Gastroesophageal sphincter (tissue), 4 donors: Measurements from ENCODE around the gene STK32B. TPM values are rescaled to one million over a fixed set of nuclear protein-coding genes. Genes with fewer than 3 reads are reported as not detected.
"Not testable (repeated sequence)": the region's sequence is repeated elsewhere in the genome, so short reads cannot be mapped to it uniquely, and the experiment has no call there.

Experiments used
- ATAC-seq: fragments of 150-250 bp; one replicate; pipeline ENCODE4 v1.9.1; 2016; ENCODE audit warnings: mild to moderate bottlenecking, moderate library complexity
- H3K27ac ChIP-seq, 4 donors: fragments of 200-600 bp; sonication (generic) in 3 of 4; 1 replicate in 3 of 4; 2 replicates in 1 of 4; pipeline ENCODE4 v1.5.1; 2016 to 2019
- H3K27me3 ChIP-seq: fragments of 200-600 bp; sonication (generic); one replicate; pipeline ENCODE4 v1.5.1; 2019
- H3K36me3 ChIP-seq, 2 donors: fragments of 200-600 bp; sonication (generic); one replicate each; pipeline ENCODE4 v1.5.1; 2019; ENCODE audit warnings: control low read depth in 1 of 2
- H3K4me1 ChIP-seq, 3 donors: fragments of 200-600 bp; sonication (generic); 1 replicate in 2 of 3; 2 replicates in 1 of 3; pipeline ENCODE4 v1.5.1; 2016 to 2019; ENCODE audit warnings: control low read depth in 2 of 3
- H3K4me3 ChIP-seq, 2 donors: fragments of 200-600 bp; sonication (generic); one replicate each; pipeline ENCODE4 v1.5.1; 2019; ENCODE audit warnings: mild to moderate bottlenecking in 1 of 2, moderate library complexity in 1 of 2
- H3K9me3 ChIP-seq, 3 donors: fragments of 200-600 bp; sonication (generic); one replicate each; pipeline ENCODE4 v1.5.1; 2017 to 2019; ENCODE audit warnings: control low read depth in 2 of 3
- CTCF ChIP-seq, 4 experiments: fragments of 200-600 bp in 2 of 4; fragments of 450-650 bp in 2 of 4; sonication (generic) in 1 of 4; IDR thresholded peaks; one replicate each; pipeline ENCODE4 v1.5.1; 2017 to 2019; ENCODE audit warnings: antibody characterized with exemption in 4 of 4, mild to moderate bottlenecking in 2 of 4, moderate library complexity in 2 of 4
- EP300 ChIP-seq: sonication (generic); formaldehyde crosslinking; IDR thresholded peaks from one replicate; pipeline ENCODE4 v1.6.1; 2017; ENCODE audit warnings: antibody characterized with exemption, mild to moderate bottlenecking
- POLR2A ChIP-seq, 2 donors: fragments of 450-650 bp; IDR thresholded peaks; one replicate each; pipeline ENCODE4 v1.6.1; 2017; ENCODE audit warnings: antibody characterized with exemption in 2 of 2, mild to moderate bottlenecking in 2 of 2, moderate library complexity in 1 of 2
- POLR2AphosphoS5 ChIP-seq: sonication (generic); formaldehyde crosslinking; IDR thresholded peaks from one replicate; pipeline ENCODE4 v1.6.1; 2017; ENCODE audit warnings: antibody characterized with exemption
- WGBS, 2 donors: methylation state at CpG; one replicate each; pipeline ENCODE4 v1.1.5; 2018; ENCODE audit warnings: low coverage in 1 of 2; 5-methylcytosine and 5-hydroxymethylcytosine counted together
- total RNA-seq, 4 donors: library from RNA; depleted of rRNA; stranded (reverse); fragments of >200 nt; gene quantifications; one replicate each; pipeline ENCODE4 v1.1.0, GENCODE V29; 2016

STK32B gene
- 1 to 10 TPM; 1.9 to 5.3 (median 2.4) TPM for total RNA-seq

DNA sequence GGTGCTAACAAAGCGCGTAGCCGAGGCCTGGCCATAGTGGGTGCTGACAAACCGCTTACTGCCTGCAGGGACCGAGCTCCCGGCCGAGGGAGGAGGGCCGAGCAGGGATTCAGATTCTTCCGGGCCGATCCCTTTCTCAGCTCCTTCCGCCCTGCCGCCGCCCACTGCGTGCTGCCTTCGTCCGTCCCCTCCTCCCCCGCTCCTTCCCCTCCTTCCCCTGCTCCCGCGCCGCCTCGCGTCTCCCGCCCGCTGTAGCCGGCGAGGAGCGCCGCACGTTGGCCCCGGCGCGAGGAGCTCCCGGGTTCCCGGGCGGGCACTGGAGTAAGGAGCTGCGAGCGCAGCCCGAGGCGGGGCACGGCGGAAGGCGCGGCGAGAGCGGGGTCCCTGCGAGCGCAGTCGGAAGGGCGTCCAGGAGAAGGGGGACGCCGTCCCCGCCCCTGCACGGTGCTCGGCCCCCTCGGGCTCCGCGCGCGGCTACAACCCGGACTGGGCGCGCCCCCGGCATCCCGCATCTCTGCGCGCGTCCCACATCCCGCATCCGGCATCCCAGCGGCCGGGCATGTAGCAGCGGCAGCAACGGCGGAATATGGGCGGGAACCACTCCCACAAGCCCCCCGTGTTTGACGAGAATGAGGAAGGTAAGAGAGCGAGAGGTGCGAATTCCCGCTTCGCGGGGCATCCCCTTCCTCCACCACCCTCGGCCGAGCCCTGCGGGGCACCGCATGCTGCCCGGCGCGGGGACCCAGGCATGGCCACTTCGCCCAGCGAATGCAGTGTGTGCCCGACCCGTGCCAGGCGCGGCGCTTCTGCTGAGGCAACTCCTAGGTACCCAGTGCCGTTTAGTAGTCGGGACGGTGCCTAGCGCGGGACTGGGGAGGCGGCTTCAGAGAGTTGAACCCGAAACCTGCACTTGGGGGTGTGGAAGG lies at the start of gene STK32B:
TSS of gene STK32B (plus strand) at position 203 of the 926 bp plus-strand sequence.
- TF ChIP-seq POLR2A (IDR thresholded peaks at IDR 0.05) (no peak), CTCF (IDR thresholded peaks at IDR 0.05) (peak in 2 of 4 experiments; percentile 4 to 32), POLR2AphosphoS5 (no peak), EP300 (no peak)
- peaks cover 0 to 29% (median 0%) of the 10 kb centered on the region in 3 donors for H3K4me1 ChIP-seq
- ATAC-seq = peak; percentile 78
- WGBS, 2 donors = no CpG with 5 or more reads among the region's 103 CpGs
- no peaks in the 10 kb centered on the region for H3K27me3 ChIP-seq
- no peaks in the 10 kb centered on the region for H3K36me3 ChIP-seq
- H3K4me3 ChIP-seq = peak within 1 kb of the TSS; percentile 46 to 69
- peak within 1 kb of the TSS in 3 of 4 donors; percentile 54 to 73 (median 55) for H3K27ac ChIP-seq
- H3K9me3 ChIP-seq = no peaks in the 10 kb centered on the region

- WGBS, 2 donors = 90% methylated on average over 3 of the region's 6 CpGs; no CpG with 5 or more reads in 1 of the 2 donors
- H3K4me3 ChIP-seq, H3K4me1 ChIP-seq, H3K27ac ChIP-seq, H3K36me3 ChIP-seq, H3K9me3 ChIP-seq, ATAC-seq: not testable (repeated sequence)
- peaks cover 11% of the 10 kb centered on the region for H3K27me3 ChIP-seq
Observed at GRCh38 chr4:5001641-5002040, 49.6 kb upstream of the STK32B start.

GRCh38 chr4:5003372-5003857 lies 47.9 kb upstream of the STK32B start:
- Histone ChIP-seq H3K27ac (no peak overlapping the region), H3K9me3 (no peaks in the 10 kb centered on the region), H3K36me3 (no peaks in the 10 kb centered on the region), H3K4me3 (no peak overlapping the region), H3K4me1 (no peaks in the 10 kb centered on the region), H3K27me3 (peaks cover 11% of the 10 kb centered on the region)
- no peak for ATAC-seq
- 62 to 87% methylated on average over 3 to 8 of the region's 9 CpGs for WGBS, 2 donors
- no peak for TF ChIP-seq CTCF (IDR thresholded peaks at IDR 0.05)
- no peak for TF ChIP-seq EP300
- no peak for TF ChIP-seq POLR2AphosphoS5
- TF ChIP-seq POLR2A (IDR thresholded peaks at IDR 0.05) = no peak

GRCh38 chr4:5003918-5004317 lies 47.4 kb upstream of the STK32B start:
- 80 to 100% methylated on average over 2 to 3 of the region's 3 CpGs for whole genome bisulfite sequencing, 2 donors
- ATAC-seq = no peak
- no peaks in the 10 kb centered on the region for H3K9me3 ChIP-seq
- no peaks in the 10 kb centered on the region for H3K36me3 ChIP-seq
- peaks cover 11% of the 10 kb centered on the region for H3K27me3 ChIP-seq
- no peaks in the 10 kb centered on the region for H3K4me1 ChIP-seq
- no peak overlapping the region for H3K4me3 ChIP-seq
- TF ChIP-seq EP300 = no peak
- TF ChIP-seq POLR2AphosphoS5 = no peak
- no peak for TF ChIP-seq CTCF (IDR thresholded peaks at IDR 0.05)
- H3K27ac ChIP-seq = no peak overlapping the region

DNA sequence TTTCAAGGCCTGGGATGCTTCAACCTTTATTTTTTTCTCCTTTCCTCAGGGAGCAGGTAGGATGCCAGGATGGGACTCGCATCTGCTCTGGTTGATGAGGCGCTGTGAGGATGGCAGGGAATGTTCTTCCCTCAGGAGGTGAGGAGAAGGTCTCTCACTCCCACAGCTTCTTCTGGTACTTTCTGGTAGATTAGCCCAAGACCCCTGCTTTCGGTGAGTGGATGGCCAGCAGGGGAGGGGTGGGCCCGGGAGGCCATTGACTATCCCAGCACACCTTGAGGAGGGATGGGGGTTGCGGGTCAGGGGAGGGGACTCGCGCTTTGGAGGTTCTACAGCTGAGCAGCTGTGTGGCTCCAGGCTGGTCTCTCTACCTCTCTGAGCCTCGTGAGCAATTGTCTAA lies 46.8 kb upstream of the STK32B start:
- Histone ChIP-seq H3K4me1 (no peaks in the 10 kb centered on the region), H3K4me3 (no peak overlapping the region), H3K27me3 (peaks cover 11% of the 10 kb centered on the region), H3K27ac (no peak overlapping the region), H3K36me3 (no peaks in the 10 kb centered on the region), H3K9me3 (no peaks in the 10 kb centered on the region)
- no peak for ATAC-seq
- 100% methylated on average over 1 of the region's 8 CpGs; no CpG with 5 or more reads in 1 of the 2 donors for WGBS, 2 donors
- TF ChIP-seq CTCF (IDR thresholded peaks at IDR 0.05) (no peak), EP300 (no peak), POLR2AphosphoS5 (no peak), POLR2A (IDR thresholded peaks at IDR 0.05) (no peak)

DNA sequence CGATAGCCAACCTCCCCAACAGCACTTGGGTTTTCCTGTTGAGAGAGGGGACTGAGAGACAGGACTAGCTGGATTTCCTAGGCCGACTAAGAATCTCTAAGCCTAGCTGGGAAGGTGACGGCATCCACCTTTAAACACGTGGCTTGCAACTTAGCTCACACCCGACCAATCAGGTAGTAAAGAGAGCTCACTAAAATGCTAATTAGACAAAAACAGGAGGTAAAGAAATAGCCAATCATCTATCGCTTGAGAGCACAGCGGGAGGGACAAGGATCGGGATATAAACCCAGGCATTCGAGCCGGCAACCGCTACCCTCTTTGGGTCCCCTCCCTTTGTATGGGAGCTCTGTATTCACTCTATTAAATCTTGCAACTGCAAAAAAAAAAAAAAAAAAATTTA lies 44.3 kb upstream of the STK32B start:
- not testable (repeated sequence) for ATAC-seq, H3K4me3 ChIP-seq, H3K36me3 ChIP-seq, H3K9me3 ChIP-seq, H3K27ac ChIP-seq, H3K4me1 ChIP-seq
- WGBS, 2 donors = 62 to 83% methylated on average over 2 to 8 of the region's 11 CpGs
- H3K27me3 ChIP-seq = peaks cover 11% of the 10 kb centered on the region
